Keratinocyte (primary cell): ENCODE measurements around the gene CSTF1. TPM values are rescaled to one million over a fixed set of nuclear protein-coding genes. Genes with fewer than 3 reads are reported as not detected.

Experiments
- DNase-seq: peaks from one replicate; pipeline ENCODE4 v3.0.0-alpha.2; 2011; ENCODE audit warnings: low read depth, missing footprints, low spot score
- FAIRE-seq: peaks from 2 replicates; lab custom pipeline; 2011; peaks lifted over from hg19 to GRCh38; lab: Jason Lieb, UNC
- H2AFZ ChIP-seq: 2 replicates; pipeline ENCODE4 v1.6.0; 2012; ENCODE audit warnings: low read length, control low read depth, inconsistent platforms; ENCODE audit not compliant: control insufficient read depth
- H3K27ac ChIP-seq: 2 replicates; pipeline ENCODE4 v1.5.1; 2011; ENCODE audit warnings: low read length; ENCODE audit not compliant: control insufficient read depth, insufficient read depth
- H3K27me3 ChIP-seq: 3 replicates; pipeline ENCODE4 v1.6.0; 2011; ENCODE audit warnings: low read length; ENCODE audit not compliant: control insufficient read depth, insufficient read depth; ENCODE audit errors: extremely low read depth
- H3K36me3 ChIP-seq, 2 experiments: 2 replicates in 1 of 2; 3 replicates in 1 of 2; pipeline ENCODE4 v1.5.1; 2011; ENCODE audit warnings: low read length in 2 of 2, mild to moderate bottlenecking in 1 of 2; ENCODE audit not compliant: control insufficient read depth in 2 of 2, insufficient read depth in 2 of 2; ENCODE audit errors: extremely low read depth in 1 of 2
- H3K4me1 ChIP-seq: 3 replicates; pipeline ENCODE4 v1.5.1; 2011; ENCODE audit warnings: low read length; ENCODE audit not compliant: control insufficient read depth, insufficient read depth; ENCODE audit errors: extremely low read depth
- H3K4me2 ChIP-seq: 3 replicates; pipeline ENCODE4 v1.6.0; 2011; ENCODE audit warnings: low read depth, low read length; ENCODE audit not compliant: control insufficient read depth, insufficient read depth; ENCODE audit errors: extremely low read depth
- H3K4me3 ChIP-seq, 3 experiments: fragments of 200-600 bp in 1 of 3; sonication (generic) in 1 of 3; 2 replicates in 2 of 3; 3 replicates in 1 of 3; pipeline ENCODE4 v1.5.1; 2011 to 2016; ENCODE audit warnings: low read length in 3 of 3, mild to moderate bottlenecking in 3 of 3, control low read depth in 2 of 3, inconsistent platforms in 1 of 3, low read depth in 1 of 3, mixed read lengths in 1 of 3, mixed run types in 1 of 3, moderate library complexity in 1 of 3; ENCODE audit not compliant: control insufficient read depth in 2 of 3, insufficient read depth in 2 of 3; ENCODE audit errors: extremely low read depth in 1 of 3
- H3K79me2 ChIP-seq: 2 replicates; pipeline ENCODE4 v1.6.0; 2012; ENCODE audit warnings: low read length; ENCODE audit not compliant: control insufficient read depth, insufficient read depth
- H3K9ac ChIP-seq: 3 replicates; pipeline ENCODE4 v1.6.0; 2011; ENCODE audit warnings: low read length; ENCODE audit not compliant: control insufficient read depth, insufficient read depth; ENCODE audit errors: extremely low read depth
- H3K9me1 ChIP-seq: 3 replicates; pipeline ENCODE4 v1.6.0; 2011; ENCODE audit warnings: low read length; ENCODE audit not compliant: control insufficient read depth, insufficient read depth; ENCODE audit errors: extremely low read depth
- H3K9me3 ChIP-seq: 2 replicates; pipeline ENCODE4 v1.5.1; 2012; ENCODE audit warnings: low read depth, low read length; ENCODE audit not compliant: control insufficient read depth
- H4K20me1 ChIP-seq: 3 replicates; pipeline ENCODE4 v1.6.0; 2011; ENCODE audit warnings: low read length; ENCODE audit not compliant: control insufficient read depth, insufficient read depth; ENCODE audit errors: extremely low read depth
- EZH2 ChIP-seq: IDR thresholded peaks from one replicate; pipeline ENCODE4 v1.6.1; 2012; ENCODE audit warnings: inconsistent platforms, mild to moderate bottlenecking, low read length, moderate library complexity
- dilution Hi-C: fragments of 300-500 bp; cut with MboI; formaldehyde crosslinking; loops from one replicate; pipeline ENCODE4 v1.7.0; 2020; ENCODE audit warnings: low sequenced_read_pairs; ENCODE audit not compliant: extremely low pct_ligation_motif_present
- polyA plus RNA-seq, 5 experiments: library from polyadenylated mRNA; depleted of rRNA in 3 of 5; stranded (reverse) in 3 of 5; stranded (forward) in 1 of 5; unstranded in 1 of 5; fragments of >200 nt; gene quantifications; 1 replicate in 1 of 5; 2 replicates in 3 of 5; 3 replicates in 1 of 5; pipeline versions ENCODE4 v1.2.1 to v1.2.3, GENCODE V29; 2011 to 2012; ENCODE audit warnings: missing spikeins in 2 of 5, low read depth in 1 of 5, low replicate concordance in 1 of 5
- TF ChIP-seq, protein P1 (sequence below), 3 experiments: IDR thresholded peaks in 1 of 3; conservative IDR thresholded peaks in 1 of 3; optimal IDR thresholded peaks in 1 of 3; 2 replicates in 2 of 3; 3 replicates in 1 of 3; pipeline versions ENCODE3 to v1.5.1; 2011; ENCODE audit warnings: low read length in 3 of 3, mild to moderate bottlenecking in 3 of 3, moderate library complexity in 2 of 3, control low read depth in 1 of 3, inconsistent platforms in 1 of 3; ENCODE audit not compliant: insufficient read depth in 2 of 3; ENCODE audit errors: extremely low read depth in 1 of 3

Gene CSTF1
- polyA plus RNA-seq, 1 donor (not counting 4 experiments of a cell fraction or from before 2014, with no cell fraction given): 40.3 TPM

DNA sequence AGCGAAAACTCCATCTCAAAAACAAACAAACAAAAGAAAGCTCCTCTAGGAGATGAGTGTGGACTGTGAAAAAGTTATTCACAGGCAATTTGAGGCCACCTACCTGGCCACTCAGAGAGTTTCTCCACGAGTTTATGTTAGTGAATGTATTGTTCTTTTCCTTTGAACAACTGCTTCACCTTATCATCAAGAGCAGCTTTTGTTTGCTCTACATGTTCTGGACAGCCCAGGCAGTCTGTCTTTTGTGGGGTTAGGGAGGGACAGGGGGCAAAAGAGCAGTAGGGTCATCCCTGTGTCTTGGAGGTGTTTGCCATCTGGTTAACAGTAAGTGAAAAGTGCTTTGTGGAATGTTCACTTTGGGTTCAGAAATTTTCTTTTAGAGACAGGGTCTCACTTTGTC lies 27.6 kb downstream of the CSTF1 start:
- Histone ChIP-seq H3K27me3 (no peaks in the 10 kb centered on the region), H3K27ac (no peak overlapping the region), H3K4me3 (no peak overlapping the region), H3K9me1 (no peaks in the 10 kb centered on the region), H3K4me1 (no peaks in the 10 kb centered on the region), H3K36me3 (no peaks in the 10 kb centered on the region), H4K20me1 (no peaks in the 10 kb centered on the region), H2AFZ (no peak overlapping the region), H3K9me3 (no peaks in the 10 kb centered on the region), H3K79me2 (no peaks in the 10 kb centered on the region), H3K4me2 (no peak overlapping the region), H3K9ac (no peak overlapping the region)
- dilution Hi-C loops: no loop called here
- FAIRE-seq: no peak
- TF ChIP-seq, protein P1, sequence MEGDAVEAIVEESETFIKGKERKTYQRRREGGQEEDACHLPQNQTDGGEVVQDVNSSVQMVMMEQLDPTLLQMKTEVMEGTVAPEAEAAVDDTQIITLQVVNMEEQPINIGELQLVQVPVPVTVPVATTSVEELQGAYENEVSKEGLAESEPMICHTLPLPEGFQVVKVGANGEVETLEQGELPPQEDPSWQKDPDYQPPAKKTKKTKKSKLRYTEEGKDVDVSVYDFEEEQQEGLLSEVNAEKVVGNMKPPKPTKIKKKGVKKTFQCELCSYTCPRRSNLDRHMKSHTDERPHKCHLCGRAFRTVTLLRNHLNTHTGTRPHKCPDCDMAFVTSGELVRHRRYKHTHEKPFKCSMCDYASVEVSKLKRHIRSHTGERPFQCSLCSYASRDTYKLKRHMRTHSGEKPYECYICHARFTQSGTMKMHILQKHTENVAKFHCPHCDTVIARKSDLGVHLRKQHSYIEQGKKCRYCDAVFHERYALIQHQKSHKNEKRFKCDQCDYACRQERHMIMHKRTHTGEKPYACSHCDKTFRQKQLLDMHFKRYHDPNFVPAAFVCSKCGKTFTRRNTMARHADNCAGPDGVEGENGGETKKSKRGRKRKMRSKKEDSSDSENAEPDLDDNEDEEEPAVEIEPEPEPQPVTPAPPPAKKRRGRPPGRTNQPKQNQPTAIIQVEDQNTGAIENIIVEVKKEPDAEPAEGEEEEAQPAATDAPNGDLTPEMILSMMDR (optimal IDR thresholded peaks at IDR 0.05 in 1 of 3, IDR thresholded peaks at IDR 0.05 in 1 of 3, conservative IDR thresholded peaks at IDR 0.05 in 1 of 3; ENCODE audit: extremely low read depth in 1 of 3, insufficient read depth in 2 of 3, low read length in 3 of 3): no peak
- no peak for TF ChIP-seq EZH2
- DNase-seq: no peak

DNA sequence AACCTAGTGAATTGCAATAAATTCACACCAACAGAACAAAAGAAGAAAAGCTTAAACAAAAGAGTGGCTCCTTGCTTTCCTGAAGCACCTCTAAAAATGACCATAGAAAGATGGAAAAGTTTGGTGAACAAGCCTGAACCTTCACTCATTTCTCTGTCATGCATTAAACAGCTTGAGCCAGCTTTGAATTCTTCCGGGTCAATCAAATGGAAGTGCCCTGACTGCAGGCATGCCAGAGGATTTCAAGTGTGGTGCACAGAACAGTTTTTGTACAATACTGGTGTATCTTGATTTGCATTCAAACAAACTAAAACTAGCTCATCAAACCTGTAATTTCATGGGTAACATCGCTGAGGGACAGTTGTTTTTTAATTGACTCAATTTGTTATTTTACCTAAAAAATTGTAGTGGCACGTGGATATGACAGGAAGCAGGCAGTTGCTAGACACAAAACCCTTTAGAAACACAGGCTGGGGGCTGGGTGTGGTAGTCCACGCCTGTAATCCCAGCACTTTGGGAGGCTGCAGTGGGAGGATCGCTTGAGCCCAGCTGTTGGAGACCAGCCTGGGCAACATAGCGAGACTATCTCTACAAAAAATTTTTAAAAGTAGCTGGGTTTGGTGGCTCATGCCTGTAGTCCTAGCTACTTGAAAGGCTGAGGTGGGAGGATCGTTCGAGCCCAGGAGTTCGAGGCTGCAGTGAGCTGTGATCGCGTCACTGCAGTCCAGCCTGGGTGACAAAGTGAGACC lies 28.7 kb downstream of the CSTF1 start:
- Histone ChIP-seq H3K4me2 (no peak overlapping the region), H3K27ac (no peak overlapping the region), H3K9me1 (no peaks in the 10 kb centered on the region), H3K9ac (no peak overlapping the region), H3K4me3 (no peak overlapping the region), H4K20me1 (no peaks in the 10 kb centered on the region), H3K79me2 (no peaks in the 10 kb centered on the region), H3K4me1 (no peaks in the 10 kb centered on the region), H3K27me3 (no peaks in the 10 kb centered on the region), H3K9me3 (no peaks in the 10 kb centered on the region), H2AFZ (no peak overlapping the region), H3K36me3 (no peaks in the 10 kb centered on the region)
- no peak for DNase-seq
- TF ChIP-seq, protein P1 (optimal IDR thresholded peaks at IDR 0.05 in 1 of 3, IDR thresholded peaks at IDR 0.05 in 1 of 3, conservative IDR thresholded peaks at IDR 0.05 in 1 of 3; ENCODE audit: extremely low read depth in 1 of 3, insufficient read depth in 2 of 3, low read length in 3 of 3): no peak
- no peak for TF ChIP-seq EZH2
- dilution Hi-C loops: no loop called here
- no peak for FAIRE-seq
